HT-29 (cell line): ENCODE measurements around the gene L3HYPDH. TPM values are rescaled to one million over a fixed set of nuclear protein-coding genes. Genes with fewer than 3 reads are reported as not detected.

Experiments
- DNase-seq: peaks from one replicate; pipeline ENCODE4 v3.0.0-alpha.2; 2015; ENCODE audit warnings: low spot score
- total RNA-seq: library from RNA; depleted of rRNA; stranded (reverse); fragments of >200 nt; shearing (Covaris generic); gene quantifications from 2 replicates; pipeline ENCODE4 v1.2.3, GENCODE V29; 2014; rRNA removed

L3HYPDH gene
- total RNA-seq = 12.1 and 16.5 TPM in 2 replicates

DNA sequence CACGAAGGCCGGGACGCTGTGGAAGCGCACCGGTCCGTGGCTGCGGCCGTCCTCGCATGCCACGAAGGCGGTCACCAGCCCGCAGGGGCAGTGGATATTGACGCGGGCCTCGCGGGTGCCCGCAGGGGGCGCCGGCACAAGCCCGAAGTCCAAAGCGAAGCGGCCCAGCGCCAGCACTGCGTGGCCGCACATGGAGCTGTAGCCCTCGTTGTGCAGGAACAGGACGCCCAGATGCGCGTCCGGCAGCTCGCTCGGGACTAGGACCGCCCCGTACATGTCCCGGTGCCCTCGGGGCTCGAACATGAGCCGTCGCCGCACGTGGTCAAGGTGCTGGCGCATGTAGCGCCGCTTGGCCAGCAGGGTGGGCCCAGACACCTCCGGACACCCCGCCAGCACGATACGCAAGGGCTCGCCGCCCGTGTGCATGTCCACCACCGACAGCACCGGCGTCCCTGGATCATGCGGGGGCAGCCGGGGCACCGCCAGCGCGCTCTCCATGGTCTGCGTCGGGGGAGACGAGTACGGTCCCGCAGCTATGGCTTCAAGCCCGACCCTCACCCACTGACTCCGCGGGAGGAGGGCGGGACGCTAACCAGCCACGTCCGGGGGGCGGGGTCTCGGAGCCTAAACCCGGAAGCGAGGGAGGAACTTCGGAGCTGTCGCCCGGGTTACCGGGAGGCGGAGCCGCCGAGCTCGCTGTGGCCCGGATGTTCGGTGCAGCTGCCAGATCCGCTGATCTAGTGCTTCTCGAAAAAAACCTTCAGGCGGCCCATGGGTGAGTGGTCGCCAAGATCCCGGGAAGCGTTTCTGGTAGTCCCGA, at the start of gene L3HYPDH, which contains the start of gene JKAMP:
Gene L3HYPDH, minus strand, starts transcription at position 590 of the 820 bp plus-strand sequence. Its CDS starts 92 bp downstream, at position 498.
Gene JKAMP, plus strand, starts transcription at position 699 of the 820 bp plus-strand sequence. Its CDS starts 73 bp downstream, at position 772.
- peak; percentile 90 for DNase-seq

DNA sequence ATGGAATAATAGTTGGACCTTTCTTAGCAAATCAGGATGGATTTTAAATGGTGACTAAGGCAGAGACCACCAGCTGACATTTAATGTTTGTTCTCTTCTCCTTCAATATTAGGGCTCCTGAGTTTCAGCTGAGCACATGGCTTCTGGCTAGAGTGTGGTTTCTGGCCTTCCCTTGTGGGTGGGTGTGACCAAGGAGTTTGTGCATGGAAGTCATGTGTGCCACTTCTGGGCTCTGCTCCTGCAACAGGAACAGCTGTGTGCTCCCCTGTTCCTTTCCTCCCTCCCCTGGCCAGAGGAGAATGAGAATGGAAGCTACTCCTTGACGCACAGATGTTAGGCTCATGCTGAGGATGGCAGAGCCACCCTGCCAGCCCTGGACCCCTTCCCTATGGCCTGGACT, 48.2 kb upstream of the L3HYPDH start:
- no peak for DNase-seq

DNA sequence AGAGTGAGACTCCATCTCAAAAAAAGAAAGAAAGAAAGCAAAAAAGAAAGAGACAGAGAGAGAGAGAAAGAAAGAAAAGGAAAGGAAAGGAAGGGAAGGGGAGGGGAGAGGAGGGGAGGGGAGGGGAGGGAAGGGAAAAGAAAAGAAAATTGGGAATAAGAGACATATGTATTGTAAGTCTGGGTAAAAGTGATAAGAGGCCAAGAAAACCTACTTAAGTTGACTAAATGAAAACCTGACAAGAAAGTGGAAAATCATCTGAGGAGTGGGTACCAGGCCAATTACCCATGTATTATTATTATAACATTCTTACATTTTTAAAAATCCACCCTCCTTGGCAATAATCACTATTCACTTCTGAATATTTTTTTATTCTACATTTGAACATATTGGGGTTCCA, 46.1 kb upstream of the L3HYPDH start:
- no peak for DNase-seq

DNA sequence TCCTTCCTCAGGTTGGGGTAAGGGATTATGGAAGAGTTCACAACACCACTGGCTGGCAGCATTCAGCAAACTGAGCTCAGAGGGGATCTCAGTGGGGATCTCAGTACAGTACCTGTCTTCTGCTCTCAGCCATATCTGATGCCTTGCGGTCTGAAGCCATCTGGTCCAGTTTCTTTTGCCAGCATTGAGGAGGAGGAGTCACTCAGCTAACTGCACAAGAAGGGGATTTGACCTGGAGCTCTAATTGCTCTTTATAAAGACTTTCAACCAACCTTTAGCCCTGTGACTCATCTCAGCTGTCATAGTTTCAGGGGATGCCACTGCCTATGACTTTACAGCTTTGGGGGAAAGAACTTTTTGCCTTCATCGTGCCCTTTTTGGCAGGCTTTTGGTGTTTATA, 45.0 kb upstream of the L3HYPDH start:
- no peak for DNase-seq

DNA sequence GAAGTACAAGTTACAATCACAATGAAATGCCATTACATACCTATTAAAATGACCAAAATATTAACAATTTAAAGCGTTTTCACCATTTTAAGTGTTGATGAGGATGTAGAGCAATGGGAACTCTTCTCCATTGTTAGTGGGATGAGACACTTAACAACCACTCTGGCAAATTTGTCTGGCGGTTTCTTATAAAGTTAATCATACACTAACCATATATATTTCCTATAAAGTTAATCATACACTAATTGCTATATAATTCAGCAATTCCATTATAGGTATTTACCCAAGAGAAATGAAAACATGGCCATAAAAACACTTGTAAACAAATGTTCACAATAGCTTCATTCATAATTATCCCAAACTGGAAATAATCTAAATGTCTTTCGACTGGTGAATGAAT, 36.0 kb upstream of the L3HYPDH start:
- peak; percentile 25 for DNase-seq

DNA sequence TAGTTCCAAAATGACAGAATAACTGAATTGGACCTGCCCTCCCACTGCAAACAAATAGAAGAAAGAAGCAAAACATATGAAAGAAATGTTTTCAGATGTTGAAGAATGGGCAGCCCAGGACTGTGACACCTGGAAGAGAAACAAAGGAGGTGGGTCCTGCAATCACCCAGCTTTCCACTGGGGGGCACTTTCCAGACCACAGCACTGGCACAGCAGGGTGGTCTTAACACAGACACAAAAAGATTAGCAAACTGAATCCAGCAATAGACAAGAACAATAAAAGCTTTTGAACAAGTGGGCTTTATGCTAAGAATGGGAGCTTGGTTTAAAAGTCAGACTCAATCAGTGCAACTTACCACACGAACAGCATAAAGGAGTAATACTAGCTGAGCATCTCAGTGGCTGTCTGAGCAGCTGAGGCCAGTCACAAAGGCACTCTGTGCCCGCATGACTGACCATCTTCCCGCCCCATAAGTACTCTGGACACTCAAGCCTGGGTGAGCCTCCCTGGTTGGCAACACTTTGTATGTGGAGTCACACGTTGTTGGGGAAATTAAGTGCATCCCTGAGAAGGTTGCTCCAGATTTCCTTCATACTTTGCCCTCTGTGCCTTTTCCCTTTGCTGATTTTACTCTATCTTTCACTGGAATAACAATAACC, 27.8 kb upstream of the L3HYPDH start:
- peak; percentile 14 for DNase-seq

DNA sequence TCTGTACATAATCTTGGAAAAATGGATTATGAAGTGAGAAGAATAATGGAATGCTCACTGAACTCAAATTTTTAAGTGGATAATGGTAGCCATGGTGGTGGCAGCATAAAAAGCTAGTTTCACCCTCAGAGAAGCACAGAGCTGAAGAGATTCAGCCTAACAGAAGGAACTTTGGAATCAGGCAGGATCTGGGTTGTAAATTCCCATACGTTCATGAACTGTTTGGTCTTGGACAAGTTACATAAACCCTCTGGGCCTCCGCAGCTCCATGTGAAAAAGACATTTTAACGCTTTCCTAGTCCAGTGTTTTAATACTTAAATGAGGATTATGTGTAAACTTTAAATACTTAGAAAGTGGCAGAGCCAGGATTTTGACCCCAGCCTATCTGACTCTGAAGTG, 26.8 kb upstream of the L3HYPDH start:
- no peak for DNase-seq

DNA sequence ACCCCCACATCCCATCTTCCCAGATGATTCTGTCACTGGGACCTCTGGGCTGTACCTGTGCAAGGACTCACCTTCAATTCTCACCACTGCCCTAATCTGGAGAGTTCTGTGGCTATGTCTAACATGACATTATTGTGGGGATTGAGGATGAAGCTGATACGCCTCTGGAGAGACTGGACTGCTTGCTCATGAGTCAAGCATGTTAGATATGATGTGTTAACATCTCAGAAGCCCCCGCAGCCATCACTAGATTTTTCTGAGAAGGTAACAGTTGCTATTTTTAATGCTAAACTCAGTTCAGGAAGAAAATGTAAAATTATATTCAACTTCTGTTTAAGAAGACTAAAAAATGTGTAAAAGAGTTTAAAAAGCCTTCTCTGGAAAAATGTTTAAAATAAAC, 25.8 kb upstream of the L3HYPDH start:
- DNase-seq = no peak

DNA sequence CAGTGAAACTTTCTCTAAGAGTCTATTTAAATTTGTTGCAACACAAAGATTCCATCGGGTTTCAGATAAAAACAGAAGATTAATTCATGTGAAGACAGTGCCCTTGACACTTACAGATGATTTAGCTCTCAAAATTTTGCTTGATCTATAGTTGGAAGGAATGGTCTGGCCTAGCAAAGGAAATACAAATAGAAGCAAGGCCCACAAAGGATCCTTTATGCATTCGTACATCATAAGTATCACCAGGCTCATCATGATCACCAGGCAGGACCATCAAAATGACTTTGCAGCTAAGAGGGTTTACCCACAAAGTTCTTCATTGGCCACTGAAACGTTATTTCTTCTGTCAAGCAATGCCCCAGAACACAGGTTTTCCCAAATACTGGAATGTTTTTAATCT, 24.9 kb upstream of the L3HYPDH start:
- DNase-seq = no peak

DNA sequence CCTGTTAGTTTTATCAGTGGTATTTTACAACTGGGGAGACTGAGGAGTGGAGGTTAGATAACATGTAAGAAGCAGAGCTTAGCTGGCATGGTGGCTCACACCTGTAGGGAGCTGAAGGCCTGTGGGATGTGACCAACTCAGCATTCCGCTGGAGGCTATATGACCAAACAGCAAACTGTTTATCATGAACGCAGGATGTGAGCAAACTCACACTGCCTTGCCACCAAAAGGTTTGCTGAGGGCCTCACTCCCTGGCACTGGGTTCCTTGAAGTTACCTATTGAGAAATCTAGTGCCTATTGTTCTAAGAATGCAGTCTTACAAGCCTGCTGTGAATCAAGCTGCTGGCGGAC, 23.5 kb upstream of the L3HYPDH start:
- no peak for DNase-seq

DNA sequence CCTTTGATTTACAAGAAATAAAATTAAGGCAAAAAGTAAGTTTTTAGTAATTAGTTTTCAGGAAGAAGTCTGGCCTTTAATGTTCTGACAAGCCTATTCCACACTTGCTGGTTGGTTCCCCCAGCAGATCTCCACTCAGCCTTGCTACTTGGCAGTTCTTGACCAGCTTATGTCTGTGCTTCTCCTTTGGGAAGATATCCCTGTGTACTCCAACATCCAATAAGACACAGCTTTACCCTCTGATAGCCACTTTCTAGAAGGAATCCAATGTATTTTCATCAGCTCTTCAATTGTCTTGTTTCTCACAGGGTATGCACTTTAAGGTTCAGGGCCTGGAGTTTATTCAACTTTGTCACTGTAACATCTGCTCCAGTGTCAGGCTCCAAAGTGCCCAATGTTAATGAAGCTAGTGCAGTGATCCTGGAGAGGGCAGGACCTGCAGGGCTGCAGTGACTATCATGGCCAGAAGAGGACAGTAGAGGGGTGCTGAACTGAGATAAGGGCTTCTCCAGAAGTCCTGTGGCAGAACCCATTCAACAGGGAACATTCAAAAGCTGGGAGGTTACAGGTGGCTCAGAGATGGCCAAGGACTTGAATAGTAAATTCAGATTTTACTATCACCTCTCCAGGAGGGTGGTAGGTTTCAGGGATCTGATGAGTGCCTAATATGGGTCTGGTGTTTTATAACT, 23.0 kb upstream of the L3HYPDH start:
- DNase-seq = peak; percentile 76

DNA sequence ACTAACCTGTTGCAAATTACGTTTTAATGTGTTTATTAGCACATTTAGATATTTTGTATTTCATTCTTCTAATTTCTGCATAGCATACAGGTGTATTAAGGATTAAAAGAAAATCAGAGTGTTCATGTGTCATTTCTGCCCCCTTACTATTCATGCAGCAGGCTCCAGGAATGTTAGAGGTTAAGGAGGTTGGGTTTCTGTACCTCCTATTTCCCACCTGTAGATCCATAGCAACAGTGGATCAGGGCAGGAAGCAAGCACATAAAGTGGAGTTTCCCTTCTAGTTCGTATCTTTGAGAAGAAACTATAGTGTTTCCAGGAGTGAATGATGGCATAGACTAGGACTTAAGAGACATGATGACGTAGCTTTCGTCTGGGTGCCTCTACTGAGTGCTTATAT, 19.0 kb upstream of the L3HYPDH start:
- DNase-seq = no peak

DNA sequence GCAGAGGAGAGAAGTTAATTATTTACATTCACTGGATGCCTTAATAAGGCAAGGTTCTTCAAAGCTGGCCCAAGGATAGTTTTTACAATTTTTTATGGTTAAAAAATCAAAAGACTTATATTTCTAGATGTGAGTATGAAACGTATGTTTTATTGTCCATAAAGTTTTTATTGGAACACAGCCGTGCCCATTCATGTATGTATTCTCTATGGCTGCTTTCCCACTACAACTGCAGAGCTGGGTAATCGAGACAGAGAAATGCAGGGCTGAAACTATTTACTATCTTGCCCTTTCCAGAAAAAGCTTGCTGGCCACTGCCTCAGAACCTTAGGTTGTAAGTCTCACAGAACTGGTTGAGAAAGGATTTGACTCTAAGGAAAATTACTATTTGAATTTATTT, 16.5 kb upstream of the L3HYPDH start:
- DNase-seq = no peak

DNA sequence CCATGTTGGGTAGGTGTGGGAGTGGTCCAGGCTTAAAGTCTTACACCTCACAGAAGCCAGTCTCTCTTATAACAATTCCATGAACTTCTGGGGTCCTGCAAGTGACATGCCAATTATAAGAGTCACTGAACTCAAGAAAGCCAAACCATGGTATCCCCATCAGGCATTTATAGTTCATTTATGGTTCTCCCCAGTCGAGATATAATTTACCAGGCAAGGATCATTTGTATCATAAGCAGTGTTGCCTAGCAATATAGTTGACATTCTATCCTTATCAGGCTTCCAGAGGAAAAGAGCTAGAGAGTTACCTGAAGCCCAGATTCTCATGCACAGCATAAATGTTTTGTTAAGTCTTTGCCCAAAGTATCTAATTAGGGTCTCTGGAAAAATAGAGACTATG, 8.2 kb upstream of the L3HYPDH start:
- no peak for DNase-seq

DNA sequence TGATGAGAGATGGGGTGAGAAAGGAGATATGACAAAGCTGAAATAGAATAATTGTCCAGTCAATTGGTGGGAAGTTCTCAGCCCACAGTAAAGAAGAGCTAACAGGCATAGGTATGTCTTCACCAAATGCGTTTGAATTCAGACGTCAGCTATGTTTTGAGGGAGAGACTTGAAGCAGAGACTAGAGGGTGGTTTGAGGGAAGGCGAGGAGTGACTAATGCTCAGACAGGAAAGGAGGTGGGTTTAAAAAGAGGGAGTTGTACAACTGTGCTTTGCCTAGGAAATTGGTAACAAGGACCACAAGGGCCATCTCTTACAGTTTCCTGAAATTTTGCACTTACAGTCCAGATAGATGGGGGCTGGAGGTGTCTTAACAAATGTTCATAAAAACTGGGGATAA, 6.5 kb upstream of the L3HYPDH start:
- DNase-seq = no peak

DNA sequence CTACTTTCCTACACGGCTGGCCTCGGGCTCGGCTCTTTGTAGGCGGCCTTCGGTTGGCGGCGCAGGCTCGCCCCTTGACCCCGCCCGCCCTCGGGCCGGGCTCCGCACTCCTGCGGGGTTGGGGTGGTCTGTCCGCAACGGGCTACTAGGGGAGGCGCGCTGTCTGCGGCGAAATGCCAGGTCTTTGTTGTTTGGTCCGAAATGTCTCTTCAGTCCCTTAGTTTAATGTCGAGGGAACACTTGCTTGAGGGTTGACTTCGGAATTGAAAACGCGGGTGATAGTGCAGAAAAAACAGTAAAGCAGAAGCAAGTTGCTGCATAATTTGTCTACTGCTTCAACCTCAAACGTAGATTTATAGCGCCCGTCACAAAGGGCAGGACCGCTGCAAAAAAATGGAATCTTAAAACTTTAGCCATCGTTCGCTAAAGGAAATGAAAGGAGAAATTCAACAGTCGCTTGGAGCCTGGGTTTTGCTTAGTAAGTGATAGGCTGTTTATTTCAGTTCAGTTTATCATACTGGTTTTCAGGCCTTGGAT, 499 bp upstream of the L3HYPDH start:
- DNase-seq = no peak

DNA sequence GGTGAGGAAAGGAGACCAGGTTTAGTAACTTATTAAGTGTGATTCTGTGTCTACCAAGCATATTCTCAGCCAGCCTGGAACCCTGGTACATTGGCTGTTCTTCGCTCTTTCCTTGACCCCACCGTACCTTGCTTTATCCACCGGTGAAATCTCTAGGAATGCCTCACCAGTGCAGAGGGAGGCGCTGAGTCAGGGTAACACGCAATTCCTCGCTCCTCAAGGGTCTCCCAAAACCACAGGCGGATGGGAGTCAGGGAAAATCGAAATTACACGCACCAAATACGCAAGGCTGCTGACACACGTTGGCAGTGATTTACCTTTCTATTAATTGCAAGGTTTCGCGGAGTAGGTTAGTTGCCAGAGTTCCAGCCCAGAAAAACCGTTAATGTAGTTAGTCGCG, 845 bp downstream of the L3HYPDH start:
- DNase-seq = peak; percentile 38

DNA sequence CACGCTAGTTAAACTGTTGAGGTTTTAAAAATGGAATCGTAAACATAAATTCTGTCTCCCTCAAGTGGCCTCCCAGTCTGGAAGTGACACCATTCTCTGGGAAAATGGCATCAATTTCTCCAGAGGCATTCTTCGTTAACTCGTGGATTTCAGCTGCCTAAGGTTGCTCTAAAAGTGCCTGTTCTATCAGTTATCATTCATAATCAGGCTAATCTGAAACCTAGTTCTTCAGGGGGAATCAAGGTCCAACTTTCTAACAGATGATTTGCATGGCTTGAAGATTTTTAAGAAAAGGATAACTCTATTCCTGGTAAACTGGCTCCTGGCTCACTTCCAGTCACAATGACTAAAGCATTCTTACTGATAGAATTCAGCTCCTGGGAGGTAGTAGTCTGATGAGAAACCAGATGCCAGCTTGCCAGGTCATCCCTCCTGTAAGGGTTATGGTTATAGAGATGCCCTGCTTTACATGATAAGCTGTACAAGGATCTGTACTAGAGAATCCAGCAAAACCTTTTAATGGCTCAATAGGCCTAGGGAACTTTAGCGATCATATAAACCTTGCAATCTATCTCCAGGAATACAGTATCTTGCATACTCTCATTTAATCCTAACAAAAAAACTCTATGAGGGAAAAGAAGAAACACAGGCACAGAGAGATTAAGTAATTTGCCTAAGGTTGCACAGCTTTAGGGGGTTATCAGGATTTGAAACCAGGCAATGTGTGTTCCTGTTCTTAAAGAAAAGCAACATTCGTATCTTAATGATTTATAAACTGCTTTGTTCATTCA, 1.5 kb downstream of the L3HYPDH start:
- DNase-seq = peak; percentile 53

DNA sequence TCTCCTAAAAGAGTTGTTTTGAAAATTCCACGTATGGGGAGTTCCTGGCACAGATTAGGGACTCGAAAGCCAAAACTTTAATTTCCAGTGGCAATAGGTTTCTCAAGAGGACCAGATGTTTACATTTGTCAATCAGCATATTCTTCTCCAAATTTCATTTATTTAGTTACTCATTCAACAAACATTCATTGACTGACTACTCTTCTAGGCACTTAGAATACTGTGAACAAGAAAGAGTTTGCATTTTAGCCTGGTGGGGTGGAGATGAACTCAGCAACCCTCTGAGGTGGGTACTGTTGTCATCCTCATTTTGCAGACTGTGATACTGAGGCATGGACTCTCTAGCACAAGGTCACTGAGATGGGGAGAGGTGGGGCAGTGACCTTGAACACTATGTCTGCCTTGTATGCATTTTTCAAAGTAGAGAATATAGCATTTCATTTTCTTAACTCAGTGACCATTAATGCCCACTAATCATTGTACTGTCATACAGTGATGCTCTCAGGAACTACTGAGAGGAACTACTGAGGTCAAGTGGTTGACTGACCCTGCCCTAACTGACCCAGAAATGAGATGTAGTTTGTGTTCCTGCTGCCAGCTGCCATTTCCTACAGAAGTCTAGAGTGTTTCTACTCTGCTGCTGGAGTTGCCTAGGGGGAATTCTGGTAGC, 2.2 kb downstream of the L3HYPDH start:
- no peak for DNase-seq

DNA sequence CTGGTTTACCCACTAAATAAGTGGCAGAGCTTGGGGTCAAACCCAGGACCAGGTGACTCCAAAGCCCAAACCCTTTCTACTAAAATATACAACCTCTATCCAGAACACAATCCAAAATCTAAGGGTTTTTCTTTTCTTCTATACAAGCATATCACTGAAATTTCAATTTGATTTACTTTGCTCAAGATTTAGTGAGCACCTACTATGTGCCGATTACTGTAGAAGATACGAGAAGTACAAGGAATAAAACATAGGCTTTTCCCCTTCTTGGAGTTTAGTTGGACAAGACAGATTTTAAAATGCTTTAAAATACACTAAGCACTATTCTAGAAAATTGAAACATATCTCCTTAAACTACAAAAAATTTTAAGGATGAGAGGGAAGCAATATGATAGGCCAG, 2.8 kb downstream of the L3HYPDH start:
- no peak for DNase-seq

DNA sequence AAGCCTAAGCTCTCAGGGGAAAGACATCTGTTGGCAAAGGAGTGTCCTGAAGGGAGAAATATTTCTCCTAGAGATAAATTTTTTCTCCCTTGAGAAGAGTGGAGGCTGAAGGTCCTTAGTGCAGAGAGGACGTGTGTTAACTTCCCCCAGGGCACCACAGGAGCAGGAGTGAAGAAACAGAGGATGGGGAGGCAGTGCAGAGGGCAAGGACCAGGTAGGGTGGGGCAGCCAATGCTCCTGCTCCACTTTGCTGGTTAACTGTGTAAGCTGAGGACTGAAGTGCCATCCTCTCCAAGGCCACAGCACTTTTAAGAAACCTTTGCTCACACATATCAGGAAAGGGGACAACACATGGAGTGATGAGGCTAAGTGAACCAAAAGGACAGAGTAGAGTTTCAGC, 4.0 kb downstream of the L3HYPDH start:
- no peak for DNase-seq
